Measurements from ENCODE around the gene CADM2.

- TF ChIP-seq, protein P1, sequence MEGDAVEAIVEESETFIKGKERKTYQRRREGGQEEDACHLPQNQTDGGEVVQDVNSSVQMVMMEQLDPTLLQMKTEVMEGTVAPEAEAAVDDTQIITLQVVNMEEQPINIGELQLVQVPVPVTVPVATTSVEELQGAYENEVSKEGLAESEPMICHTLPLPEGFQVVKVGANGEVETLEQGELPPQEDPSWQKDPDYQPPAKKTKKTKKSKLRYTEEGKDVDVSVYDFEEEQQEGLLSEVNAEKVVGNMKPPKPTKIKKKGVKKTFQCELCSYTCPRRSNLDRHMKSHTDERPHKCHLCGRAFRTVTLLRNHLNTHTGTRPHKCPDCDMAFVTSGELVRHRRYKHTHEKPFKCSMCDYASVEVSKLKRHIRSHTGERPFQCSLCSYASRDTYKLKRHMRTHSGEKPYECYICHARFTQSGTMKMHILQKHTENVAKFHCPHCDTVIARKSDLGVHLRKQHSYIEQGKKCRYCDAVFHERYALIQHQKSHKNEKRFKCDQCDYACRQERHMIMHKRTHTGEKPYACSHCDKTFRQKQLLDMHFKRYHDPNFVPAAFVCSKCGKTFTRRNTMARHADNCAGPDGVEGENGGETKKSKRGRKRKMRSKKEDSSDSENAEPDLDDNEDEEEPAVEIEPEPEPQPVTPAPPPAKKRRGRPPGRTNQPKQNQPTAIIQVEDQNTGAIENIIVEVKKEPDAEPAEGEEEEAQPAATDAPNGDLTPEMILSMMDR (IDR thresholded peaks at IDR 0.05; ENCODE audit: poor library complexity), result no peak
- TF ChIP-seq EZH2phosphoT487 (IDR thresholded peaks at IDR 0.05; ENCODE audit: low read depth, severe bottlenecking, unreplicated experiment), result no peak
- no peak for TF ChIP-seq EZH2 (IDR thresholded peaks at IDR 0.05; ENCODE audit: borderline replicate concordance)
Observed at GRCh38 chr3:84985795-84986194, 27.0 kb downstream of the CADM2 start.

Measured in hepatocyte (in vitro differentiated cells).